H1 (cell line): ENCODE measurements around the gene DPF1. TPM values are rescaled to one million over a fixed set of nuclear protein-coding genes. Genes with fewer than 3 reads are reported as not detected.

Experiments
- CTCF ChIA-PET: fragments of 300-600 bp; sonication (Branson Sonifier 250); formaldehyde crosslinking; loops from one replicate; lab custom pipeline; 2021; ENCODE audit not compliant: partially characterized antibody; lab: Charles Lee
- POLR2A ChIA-PET: fragments of 300-600 bp; sonication (Branson Sonifier 250); formaldehyde crosslinking; loops from one replicate; lab custom pipeline; 2021; ENCODE audit warnings: inconsistent platforms; ENCODE audit not compliant: partially characterized antibody; lab: Charles Lee
- DNase-seq, 2 experiments: peaks; one replicate each; pipeline versions ENCODE4 v3.0.0 to v3.0.0-alpha.2; 2010 to 2022; ENCODE audit warnings: low spot score in 2 of 2, low read depth in 1 of 2, mixed read lengths in 1 of 2
- FAIRE-seq: peaks from 2 replicates; lab custom pipeline; 2011; peaks lifted over from hg19 to GRCh38; lab: Jason Lieb, UNC
- H2AFZ ChIP-seq: 2 replicates; pipeline ENCODE4 v1.8.1; 2012; ENCODE audit warnings: low read length, inconsistent platforms
- H2AK5ac ChIP-seq: 2 replicates; pipeline ENCODE4 v1.6.1; 2013; ENCODE audit warnings: low read depth, low read length
- H2BK120ac ChIP-seq: replicated peaks from 2 replicates; pipeline ENCODE3; 2013; ENCODE audit warnings: low read depth, low read length, inconsistent platforms
- H2BK12ac ChIP-seq: 2 replicates; pipeline ENCODE4 v1.6.1; 2013; ENCODE audit warnings: low read depth, low read length
- H2BK15ac ChIP-seq: 2 replicates; pipeline ENCODE4 v1.6.1; 2013; ENCODE audit warnings: low read length
- H2BK20ac ChIP-seq: 2 replicates; pipeline ENCODE4 v1.6.1; 2013; ENCODE audit warnings: low read length
- H2BK5ac ChIP-seq: 2 replicates; pipeline ENCODE4 v1.6.1; 2013; ENCODE audit warnings: low read depth, low read length
- H3K14ac ChIP-seq: 2 replicates; pipeline ENCODE4 v1.6.1; 2013; ENCODE audit warnings: inconsistent platforms; ENCODE audit not compliant: insufficient read length
- H3K18ac ChIP-seq: 2 replicates; pipeline ENCODE4 v1.6.1; 2013; ENCODE audit warnings: low read length; ENCODE audit errors: extremely low read depth
- H3K23ac ChIP-seq: 2 replicates; pipeline ENCODE4 v1.6.1; 2013; ENCODE audit warnings: inconsistent platforms; ENCODE audit not compliant: insufficient read length
- H3K23me2 ChIP-seq: 2 replicates; pipeline ENCODE4 v1.6.1; 2013; ENCODE audit warnings: low read depth, low read length
- H3K27ac ChIP-seq: 2 replicates; pipeline ENCODE4 v1.6.1; 2011; ENCODE audit warnings: low read depth, low read length, inconsistent platforms
- H3K27me3 ChIP-seq, 4 experiments: replicated peaks in 1 of 4; 1 replicate in 1 of 4; 2 replicates in 3 of 4; pipeline versions ENCODE4 v1.6.1 to v1.8.1; 2011 to 2013; ENCODE audit warnings: low read length in 3 of 4, mild to moderate bottlenecking in 3 of 4, inconsistent platforms in 2 of 4, mixed read lengths in 2 of 4, moderate library complexity in 1 of 4; ENCODE audit not compliant: control insufficient read depth in 3 of 4, insufficient read depth in 3 of 4; ENCODE audit errors: extremely low read depth in 1 of 4
- H3K36me3 ChIP-seq, 4 experiments: 2 replicates each; pipeline versions ENCODE4 v1.6.1 to v1.8.1; 2011 to 2013; ENCODE audit warnings: mild to moderate bottlenecking in 4 of 4, low read length in 3 of 4, moderate library complexity in 2 of 4, control low read depth in 1 of 4, inconsistent platforms in 1 of 4; ENCODE audit not compliant: insufficient read depth in 4 of 4, control insufficient read depth in 2 of 4
- H3K4ac ChIP-seq: replicated peaks from 2 replicates; pipeline ENCODE3; 2013; ENCODE audit warnings: low read length, low read depth, mixed read lengths, inconsistent platforms; ENCODE audit not compliant: insufficient read length
- H3K4me1 ChIP-seq, 4 experiments: replicated peaks in 1 of 4; 1 replicate in 1 of 4; 2 replicates in 3 of 4; pipeline versions ENCODE4 v1.6.1 to v1.8.1; 2011 to 2013; ENCODE audit warnings: low read length in 3 of 4, inconsistent platforms in 2 of 4, mixed read lengths in 1 of 4; ENCODE audit not compliant: insufficient read depth in 4 of 4, control insufficient read depth in 3 of 4
- H3K4me2 ChIP-seq, 2 experiments: 2 replicates each; pipeline versions ENCODE4 v1.6.1 to v1.8.1; 2011 to 2013; ENCODE audit warnings: low read depth in 2 of 2, low read length in 2 of 2, control low read depth in 1 of 2, inconsistent platforms in 1 of 2, mild to moderate bottlenecking in 1 of 2; ENCODE audit not compliant: insufficient read depth in 1 of 2
- H3K4me3 ChIP-seq, 4 experiments: fragments of 200-600, 300-600 bp in 1 of 4; sonication (generic), shearing (Covaris generic), sonication (Bioruptor Twin) in 1 of 4; 2 replicates each; pipeline versions ENCODE4 v1.5.1 to v1.8.1; 2011 to 2016; ENCODE audit warnings: low read length in 4 of 4, low read depth in 3 of 4, control low read depth in 2 of 4, inconsistent platforms in 2 of 4, mild to moderate bottlenecking in 2 of 4, mixed read lengths in 1 of 4, moderate library complexity in 1 of 4; ENCODE audit not compliant: insufficient read depth in 2 of 4; ENCODE audit errors: extremely low read depth in 1 of 4
- H3K56ac ChIP-seq: replicated peaks from 2 replicates; pipeline ENCODE3; 2013; ENCODE audit warnings: low read depth, mild to moderate bottlenecking, mixed read lengths, low read length, inconsistent platforms; ENCODE audit not compliant: insufficient read length
- H3K79me1 ChIP-seq: 2 replicates; pipeline ENCODE4 v1.6.1; 2013; ENCODE audit warnings: low read depth, low read length, control low read depth
- H3K79me2 ChIP-seq, 2 experiments: 2 replicates each; pipeline versions ENCODE4 v1.6.1 to v1.8.1; 2012 to 2013; ENCODE audit warnings: low read length in 2 of 2, mild to moderate bottlenecking in 2 of 2, inconsistent platforms in 1 of 2; ENCODE audit not compliant: insufficient read depth in 2 of 2, control insufficient read depth in 1 of 2
- H3K9ac ChIP-seq, 4 experiments: replicated peaks in 1 of 4; 1 replicate in 1 of 4; 2 replicates in 3 of 4; pipeline versions ENCODE4 v1.6.1 to v1.8.1; 2011 to 2013; ENCODE audit warnings: low read depth in 3 of 4, low read length in 3 of 4, control low read depth in 2 of 4, mild to moderate bottlenecking in 2 of 4, moderate library complexity in 2 of 4, inconsistent platforms in 1 of 4; ENCODE audit errors: extremely low read depth in 1 of 4
- H3K9me3 ChIP-seq, 2 experiments: 2 replicates each; pipeline versions ENCODE4 v1.6.1 to v1.8.1; 2012 to 2013; ENCODE audit warnings: mild to moderate bottlenecking in 2 of 2, moderate library complexity in 2 of 2, control low read depth in 1 of 2, inconsistent platforms in 1 of 2, low read depth in 1 of 2, low read length in 1 of 2, mixed read lengths in 1 of 2; ENCODE audit not compliant: insufficient read depth in 2 of 2
- H4K20me1 ChIP-seq, 2 experiments: replicated peaks in 1 of 2; 2 replicates each; pipeline versions ENCODE3 to v1.8.1; 2011 to 2013; ENCODE audit warnings: inconsistent platforms in 2 of 2, low read length in 2 of 2, mild to moderate bottlenecking in 1 of 2; ENCODE audit not compliant: insufficient read depth in 2 of 2, control insufficient read depth in 1 of 2
- H4K5ac ChIP-seq: 2 replicates; pipeline ENCODE4 v1.6.1; 2013; ENCODE audit warnings: low read length, low read depth, mixed read lengths, inconsistent platforms; ENCODE audit not compliant: insufficient read length
- H4K8ac ChIP-seq: 2 replicates; pipeline ENCODE4 v1.8.0; 2013; ENCODE audit warnings: mild to moderate bottlenecking, moderate library complexity, low read length, inconsistent platforms; ENCODE audit not compliant: insufficient read depth; ENCODE audit errors: extremely low read depth
- H4K91ac ChIP-seq: replicated peaks from 2 replicates; pipeline ENCODE3; 2013; ENCODE audit warnings: low read length, mixed read lengths, inconsistent platforms; ENCODE audit not compliant: insufficient read length
- CBX5 ChIP-seq: fragments of 300-800, 300-1000 bp; sonication (generic); IDR thresholded peaks from 2 replicates; pipeline ENCODE4 v1.7.1; 2016; ENCODE audit warnings: antibody characterized with exemption, low read length, low read depth
- CTBP2 ChIP-seq: IDR thresholded peaks from 2 replicates; pipeline ENCODE4 v1.7.0; 2011; ENCODE audit warnings: borderline replicate concordance, mild to moderate bottlenecking, moderate library complexity, mixed read lengths, low read length; ENCODE audit not compliant: insufficient read depth, insufficient read length
- E2F6 ChIP-seq: IDR thresholded peaks from 2 replicates; pipeline ENCODE4 v1.6.1; 2012; ENCODE audit warnings: inconsistent platforms
- FOSL1 ChIP-seq: IDR thresholded peaks from 2 replicates; pipeline ENCODE4 v1.6.1; 2011; ENCODE audit warnings: mild to moderate bottlenecking, low read depth, low read length, moderate library complexity; ENCODE audit not compliant: insufficient read depth
- GTF2F1 ChIP-seq: IDR thresholded peaks from 2 replicates; pipeline ENCODE4 v1.6.1; 2012; ENCODE audit warnings: low read depth, low read length, improper control_type of control experiment, borderline replicate concordance
- HDAC6 ChIP-seq: IDR thresholded peaks from one replicate; pipeline ENCODE4 v1.7.1; 2012; ENCODE audit warnings: low read depth, mild to moderate bottlenecking, inconsistent platforms, low read length, moderate library complexity
- RAD21 ChIP-seq, 2 experiments: IDR thresholded peaks in 1 of 2; conservative IDR thresholded peaks in 1 of 2; 2 replicates each; pipeline ENCODE4 v1.6.1; 2011; ENCODE audit warnings: low read depth in 2 of 2, low read length in 2 of 2, improper control_type of control experiment in 1 of 2, inconsistent platforms in 1 of 2, mild to moderate bottlenecking in 1 of 2, moderate library complexity in 1 of 2
- SP1 ChIP-seq: IDR thresholded peaks from 2 replicates; pipeline ENCODE4 v1.6.1; 2011; ENCODE audit warnings: low read depth, low read length
- SP2 ChIP-seq: IDR thresholded peaks from 2 replicates; pipeline ENCODE4 v1.6.1; 2012; ENCODE audit warnings: mild to moderate bottlenecking, low read length, inconsistent platforms
- TAF1 ChIP-seq: IDR thresholded peaks from 2 replicates; pipeline ENCODE4 v1.6.1; 2011; ENCODE audit warnings: mild to moderate bottlenecking, low read depth, low read length
- TAF7 ChIP-seq: optimal IDR thresholded peaks from 2 replicates; pipeline ENCODE3; 2011; ENCODE audit warnings: low read depth, mild to moderate bottlenecking, inconsistent platforms, low read length, moderate library complexity, borderline replicate concordance
- TCF12 ChIP-seq: IDR thresholded peaks from 2 replicates; pipeline ENCODE4 v1.6.1; 2011; ENCODE audit warnings: low read depth, mild to moderate bottlenecking, low read length
- WGBS, 2 experiments: shearing (Covaris generic) in 1 of 2; methylation state at CpG; one replicate each; pipeline versions ENCODE4 v1.1.6 to v1.1.7; 2013 to 2015; ENCODE audit warnings: low lambda C conversion rate in 2 of 2, mixed read lengths in 2 of 2, inconsistent platforms in 1 of 2, low coverage in 1 of 2, missing lambda C conversion rate in 1 of 2; ENCODE audit not compliant: insufficient replicate concordance in 2 of 2, insufficient coverage in 1 of 2, insufficient read length in 1 of 2; ENCODE audit errors: extremely low coverage in 1 of 2, missing lambda C conversion rate in 1 of 2; 5-methylcytosine and 5-hydroxymethylcytosine counted together
- polyA plus RNA-seq, 7 experiments: library from polyadenylated mRNA; depleted of rRNA in 3 of 7; stranded (reverse) in 5 of 7; unstranded in 2 of 7; fragments of >200 nt in 5 of 7; fragments of 200-250 nt in 2 of 7; gene quantifications; 1 replicate in 5 of 7; 2 replicates in 1 of 7; 4 replicates in 1 of 7; pipeline versions ENCODE4 v1.2.1 to v1.2.3, GENCODE V29; 2011 to 2013; ENCODE audit warnings: missing spikeins in 2 of 7, mixed read lengths in 2 of 7
- total RNA-seq: library from RNA; stranded (reverse); fragmentation: NEBNext Ultra II Directional; extraction: Animal tissue kit (Norgen Biotek cat#: 25700); gene quantifications from 2 replicates; pipeline ENCODE4 v1.2.1, GENCODE V29; 2021

The DPF1 gene
- total and polyA plus RNA-seq, 2 of the 8 experiments (the other 6 are each of a cell fraction or from before 2014, with no cell fraction given) = 12.9 to 15.6 TPM

GRCh38 chr19:38239816-38240215, 15.8 kb upstream of the DPF1 start:
- Histone ChIP-seq H4K8ac (no peak overlapping the region), H3K36me3 (no peaks in the 10 kb centered on the region), H3K23ac (no peak overlapping the region), H2AFZ (no peak overlapping the region), H2BK15ac (no peak overlapping the region), H3K4me3 (no peak overlapping the region)
- TF ChIP-seq FOSL1 (no peak), RAD21 (IDR thresholded peaks at IDR 0.05 in 1 of 2, conservative IDR thresholded peaks at IDR 0.05 in 1 of 2; ENCODE audit: low read depth in 2 of 2, low read length in 2 of 2) (no peak), CTBP2 (no peak), TAF7 (no peak), TCF12 (no peak), HDAC6 (no peak), TAF1 (no peak), SP2 (no peak), CBX5 (no peak), E2F6 (no peak), GTF2F1 (no peak), SP1 (no peak)
- TF ChIP-seq, all 59 proteins: peak for 0
- no peak for DNase-seq
- no peak overlapping the region for H2BK5ac ChIP-seq
- WGBS, 2 experiments = 84 to 100% methylated on average over 1 to 8 of the region's 8 CpGs
- FAIRE-seq = no peak
- H3K9ac ChIP-seq = no peak overlapping the region
- peaks cover 0 to 3% (median 2%) of the 10 kb centered on the region in 4 experiments; a peak in 2 of 7 replicates for H3K4me1 ChIP-seq
- H3K79me2 ChIP-seq = no peaks in the 10 kb centered on the region
- H3K14ac ChIP-seq = no peak overlapping the region
- no peak overlapping the region for H4K91ac ChIP-seq
- H3K79me1 ChIP-seq = no peaks in the 10 kb centered on the region
- H2BK120ac ChIP-seq = no peak overlapping the region
- no peak overlapping the region for H3K27ac ChIP-seq
- H3K27me3 ChIP-seq = no peaks in the 10 kb centered on the region; a peak in 2 of 7 replicates
- no peak overlapping the region for H2AK5ac ChIP-seq
- H4K5ac ChIP-seq = no peak overlapping the region
- H3K18ac ChIP-seq = no peak overlapping the region
- CTCF ChIA-PET = interaction anchor here (0.7 to 9.5 kb wide), 10 partner anchors 9 to 197 kb away, joined by 3 to 124 read pairs (median 4); partner anchors contain the start of genes CATSPERG, FAM98C and PPP1R14A
- H2BK12ac ChIP-seq = no peak overlapping the region
- no peaks in the 10 kb centered on the region for H3K9me3 ChIP-seq
- POLR2A ChIA-PET = interaction anchor here (0.6 to 1.3 kb wide), 4 partner anchors 12 to 58 kb away, joined by 3 to 5 read pairs (median 4); partner anchors contain the start of gene SPINT2
- no peak overlapping the region for H3K4me2 ChIP-seq
- H3K4ac ChIP-seq = no peak overlapping the region
- no peaks in the 10 kb centered on the region for H4K20me1 ChIP-seq
- no peak overlapping the region for H2BK20ac ChIP-seq
- H3K56ac ChIP-seq = no peak overlapping the region
- no peaks in the 10 kb centered on the region for H3K23me2 ChIP-seq
